Measurements from ENCODE around the gene ACTL7B. TPM values are rescaled to one million over a fixed set of nuclear protein-coding genes. Genes with fewer than 3 reads are reported as not detected.

ACTL7B gene
- total and polyA plus RNA-seq, 2 donors (not counting 1 experiment from before 2014, with no cell fraction given) = not detected

DNA sequence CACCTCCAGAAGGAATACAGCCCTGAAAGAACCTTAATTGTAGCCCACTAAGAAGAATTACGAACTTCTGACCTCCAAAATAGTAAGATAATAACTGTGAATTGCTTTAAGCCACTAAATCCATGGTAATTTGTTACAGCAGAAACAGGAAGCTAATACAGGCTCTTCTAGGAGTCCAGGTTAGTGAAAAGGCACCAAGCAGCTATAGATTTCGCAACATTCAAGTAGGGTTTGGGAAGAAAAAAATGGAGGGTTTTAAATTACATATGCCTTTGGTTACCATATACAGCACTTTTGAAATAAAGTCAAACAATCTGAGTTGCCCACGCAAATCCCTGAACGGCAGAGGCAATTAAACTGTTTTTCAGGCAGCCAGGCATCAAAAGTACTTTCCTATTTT, 4.6 kb upstream of the ACTL7B start:
- Histone ChIP-seq H3K27ac (ENCODE audit: insufficient read depth, low read length) (no peak overlapping the region), H3K79me2 (ENCODE audit: control insufficient read depth, insufficient read depth, low read length) (no peaks in the 10 kb centered on the region), H3K36me3 (ENCODE audit: control insufficient read depth, insufficient read depth, low read length) (no peaks in the 10 kb centered on the region), H3K4me2 (ENCODE audit: extremely low read depth, insufficient read depth, low read length) (no peak overlapping the region), H3K4me1 (ENCODE audit: control insufficient read depth, extremely low read depth, insufficient read depth, low read length) (no peaks in the 10 kb centered on the region), H3K4me3 (replicated peaks in 1 of 4; ENCODE audit: control extremely low read depth in 1 of 4, insufficient read depth in 1 of 4, low read depth in 3 of 4, low read length in 4 of 4) (no peak overlapping the region), H4K20me1 (ENCODE audit: control insufficient read depth, extremely low read depth, insufficient read depth, low read length) (no peaks in the 10 kb centered on the region), H3K9ac (ENCODE audit: insufficient read depth, low read length) (no peak overlapping the region), H2AFZ (ENCODE audit: low read length) (no peak overlapping the region), H3K27me3 (ENCODE audit: control insufficient read depth, insufficient read depth, low read length) (no peaks in the 10 kb centered on the region), H3K9me3 (ENCODE audit: control insufficient read depth, insufficient read depth, low read depth, low read length) (no peaks in the 10 kb centered on the region)
- TF ChIP-seq CTCF (conservative IDR thresholded peaks at IDR 0.05 in 1 of 2, IDR thresholded peaks at IDR 0.05 in 1 of 2; ENCODE audit: low read depth in 1 of 2, low read length in 2 of 2) (no peak), EZH2 (IDR thresholded peaks at IDR 0.05; ENCODE audit: low read length, missing control alignments) (no peak)
- peak in 1 of 2 donors; percentile 19 for DNase-seq (ENCODE audit: low read depth in 2 of 2)

DNA sequence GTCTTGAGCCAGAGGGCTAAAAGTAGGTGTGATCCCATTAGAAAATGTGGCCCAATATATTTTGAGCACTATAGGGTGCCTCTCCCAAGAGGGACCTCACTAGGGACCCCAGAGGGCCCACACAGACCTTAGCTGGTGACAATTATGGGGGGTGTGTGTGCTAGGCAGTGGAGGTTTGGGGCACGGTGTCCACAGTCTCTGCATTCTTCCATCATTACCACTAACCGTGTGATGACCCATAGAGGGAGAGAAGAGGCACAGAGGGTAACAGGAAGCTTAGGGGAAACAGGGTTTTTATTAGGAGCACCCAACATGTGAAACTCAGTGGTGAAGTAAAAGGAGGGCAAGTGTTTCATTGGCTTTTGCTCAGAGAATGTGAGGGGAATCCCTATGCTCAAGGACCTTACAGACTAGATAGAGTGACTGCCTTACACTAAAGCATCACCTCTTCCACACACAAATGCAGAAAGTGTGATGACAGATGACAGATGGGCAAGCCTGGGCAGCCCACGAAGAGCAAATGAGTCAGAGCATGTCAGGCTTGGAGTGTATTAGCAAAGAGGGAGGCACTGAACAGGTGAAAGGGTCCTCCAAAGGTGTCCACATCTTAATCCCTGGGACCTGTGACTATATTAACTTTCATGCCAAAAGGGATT, 3.8 kb upstream of the ACTL7B start:
- no peaks in the 10 kb centered on the region for H3K79me2 ChIP-seq (ENCODE audit: control insufficient read depth, insufficient read depth, low read length)
- no peaks in the 10 kb centered on the region for H3K9me3 ChIP-seq (ENCODE audit: control insufficient read depth, insufficient read depth, low read depth, low read length)
- H3K27ac ChIP-seq (ENCODE audit: insufficient read depth, low read length) = no peak overlapping the region
- H3K4me1 ChIP-seq (ENCODE audit: control insufficient read depth, extremely low read depth, insufficient read depth, low read length) = no peaks in the 10 kb centered on the region
- no peak overlapping the region for H3K4me3 ChIP-seq (replicated peaks in 1 of 4; ENCODE audit: control extremely low read depth in 1 of 4, insufficient read depth in 1 of 4, low read depth in 3 of 4, low read length in 4 of 4)
- no peaks in the 10 kb centered on the region for H4K20me1 ChIP-seq (ENCODE audit: control insufficient read depth, extremely low read depth, insufficient read depth, low read length)
- no peaks in the 10 kb centered on the region for H3K36me3 ChIP-seq (ENCODE audit: control insufficient read depth, insufficient read depth, low read length)
- H2AFZ ChIP-seq (ENCODE audit: low read length) = no peak overlapping the region
- peak in 1 of 2 donors; percentile 5 for DNase-seq (ENCODE audit: low read depth in 2 of 2)
- no peaks in the 10 kb centered on the region for H3K27me3 ChIP-seq (ENCODE audit: control insufficient read depth, insufficient read depth, low read length)
- H3K9ac ChIP-seq (ENCODE audit: insufficient read depth, low read length) = no peak overlapping the region
- no peak for TF ChIP-seq CTCF (conservative IDR thresholded peaks at IDR 0.05 in 1 of 2, IDR thresholded peaks at IDR 0.05 in 1 of 2; ENCODE audit: low read depth in 1 of 2, low read length in 2 of 2)
- no peak for TF ChIP-seq EZH2 (IDR thresholded peaks at IDR 0.05; ENCODE audit: low read length, missing control alignments)
- no peak overlapping the region for H3K4me2 ChIP-seq (ENCODE audit: extremely low read depth, insufficient read depth, low read length)

- Histone ChIP-seq H3K4me2 (ENCODE audit: extremely low read depth, insufficient read depth, low read length) (no peak overlapping the region), H2AFZ (ENCODE audit: low read length) (no peak overlapping the region), H3K36me3 (ENCODE audit: control insufficient read depth, insufficient read depth, low read length) (no peaks in the 10 kb centered on the region), H3K79me2 (ENCODE audit: control insufficient read depth, insufficient read depth, low read length) (no peaks in the 10 kb centered on the region), H3K4me1 (ENCODE audit: control insufficient read depth, extremely low read depth, insufficient read depth, low read length) (no peaks in the 10 kb centered on the region), H3K9me3 (ENCODE audit: control insufficient read depth, insufficient read depth, low read depth, low read length) (no peaks in the 10 kb centered on the region), H3K4me3 (replicated peaks in 1 of 4; ENCODE audit: control extremely low read depth in 1 of 4, insufficient read depth in 1 of 4, low read depth in 3 of 4, low read length in 4 of 4) (no peak overlapping the region), H3K27ac (ENCODE audit: insufficient read depth, low read length) (no peak overlapping the region), H4K20me1 (ENCODE audit: control insufficient read depth, extremely low read depth, insufficient read depth, low read length) (no peaks in the 10 kb centered on the region), H3K27me3 (ENCODE audit: control insufficient read depth, insufficient read depth, low read length) (no peaks in the 10 kb centered on the region), H3K9ac (ENCODE audit: insufficient read depth, low read length) (no peak overlapping the region)
- TF ChIP-seq EZH2 (IDR thresholded peaks at IDR 0.05; ENCODE audit: low read length, missing control alignments) = no peak
- no peak for TF ChIP-seq CTCF (conservative IDR thresholded peaks at IDR 0.05 in 1 of 2, IDR thresholded peaks at IDR 0.05 in 1 of 2; ENCODE audit: low read depth in 1 of 2, low read length in 2 of 2)
- no peak for DNase-seq (ENCODE audit: low read depth in 2 of 2)
These were observed 1.8 kb upstream of the ACTL7B start for GRCh38 chr9:108857572-108857971.
